NCI-H187 (cell line): ENCODE data around the gene TRUB1.
"Not testable (repeated sequence)": the region's sequence is repeated elsewhere in the genome, so short reads cannot be mapped to it uniquely, and the experiment has no call there.

Experiments
- DNase-seq, 2 experiments: peaks; one replicate each; lab custom pipeline; 2025; lab: John Stamatoyannopoulos, UW

Gene TRUB1

GRCh38 chr10:114925587-114926586, 12.1 kb upstream of the TRUB1 start:
- DNase-seq: no peak

GRCh38 chr10:114928818-114929217, 9.2 kb upstream of the TRUB1 start:
- DNase-seq: no peak

- no peak for DNase-seq
These were observed 7.7 kb upstream of the TRUB1 start for GRCh38 chr10:114930320-114930719.

- DNase-seq: no peak
These were observed 6.8 kb upstream of the TRUB1 start for GRCh38 chr10:114931072-114931679.

GRCh38 chr10:114932225-114932624, 5.8 kb upstream of the TRUB1 start:
- DNase-seq: no peak

- no peak for DNase-seq
These were observed 5.0 kb upstream of the TRUB1 start for GRCh38 chr10:114932945-114933344.

- no peak for DNase-seq
These were observed 4.4 kb upstream of the TRUB1 start for GRCh38 chr10:114933588-114933987.

- DNase-seq: not testable (repeated sequence)
These were observed 4.0 kb upstream of the TRUB1 start for GRCh38 chr10:114933995-114934394.

GRCh38 chr10:114938856-114939193, 830 bp downstream of the TRUB1 start:
- no peak for DNase-seq

- no peak for DNase-seq
These were observed 2.7 kb downstream of the TRUB1 start for GRCh38 chr10:114940735-114941134.

GRCh38 chr10:114943000-114943399, 5.0 kb downstream of the TRUB1 start:
- DNase-seq: no peak

GRCh38 chr10:114953047-114953446, 15.1 kb downstream of the TRUB1 start:
- DNase-seq: no peak

GRCh38 chr10:114955984-114956383, 18.0 kb downstream of the TRUB1 start:
- no peak for DNase-seq

GRCh38 chr10:114956466-114956865, 18.5 kb downstream of the TRUB1 start:
- DNase-seq: no peak

GRCh38 chr10:114957122-114957521, 19.1 kb downstream of the TRUB1 start:
- no peak for DNase-seq

- DNase-seq: no peak
These were observed 19.7 kb downstream of the TRUB1 start for GRCh38 chr10:114957673-114958072.

- no peak for DNase-seq
These were observed 24.4 kb downstream of the TRUB1 start for GRCh38 chr10:114962441-114962840.

- no peak for DNase-seq
These were observed 25.9 kb downstream of the TRUB1 start for GRCh38 chr10:114963908-114964307.

- DNase-seq: no peak
These were observed 29.1 kb downstream of the TRUB1 start for GRCh38 chr10:114967071-114967470.

- no peak for DNase-seq
These were observed 32.5 kb downstream of the TRUB1 start for GRCh38 chr10:114970515-114970914.

- DNase-seq: no peak
These were observed 35.3 kb downstream of the TRUB1 start for GRCh38 chr10:114973306-114973705.

GRCh38 chr10:114973997-114974396, 36.0 kb downstream of the TRUB1 start:
- no peak for DNase-seq

GRCh38 chr10:114974625-114975024, 36.6 kb downstream of the TRUB1 start:
- no peak for DNase-seq
